ENCODE results near the gene EFHC1. TPM values are rescaled to one million over a fixed set of nuclear protein-coding genes. Genes with fewer than 3 reads are reported as not detected.

EFHC1 gene
- total RNA-seq, 1 experiment from 2014 or later: 18.1 TPM

- no peaks in the 10 kb centered on the region for H3K9me3 Mint-ChIP-seq (ENCODE audit: low read depth, unreplicated experiment)
- BruUV-seq (replicated peaks): no TSS peak
- DNase-seq: no peak
- CTCF ChIA-PET: interaction anchor here (0.9 kb wide), 1 partner anchor 148 kb away, joined by 3 read pairs; no protein-coding TSS in a partner anchor
- TF ChIP-seq CTCF (IDR thresholded peaks at IDR 0.05; ENCODE audit: unreplicated experiment): no peak
- H3K4me1 Mint-ChIP-seq (ENCODE audit: low read depth, unreplicated experiment): peaks cover 17% of the 10 kb centered on the region
- no peak overlapping the region for H3K27ac Mint-ChIP-seq (ENCODE audit: unreplicated experiment)
- no peak overlapping the region for H3K4me3 Mint-ChIP-seq (ENCODE audit: low read depth, unreplicated experiment)
- intact Hi-C loops (cut with micrococcal nuclease; ENCODE audit: unreplicated experiment): no loop called here
- H3K36me3 Mint-ChIP-seq (ENCODE audit: insufficient read depth, unreplicated experiment): no peaks in the 10 kb centered on the region
- no peaks in the 10 kb centered on the region for H3K27me3 Mint-ChIP-seq (ENCODE audit: unreplicated experiment)
These were observed 104.8 kb downstream of the EFHC1 start for GRCh38 chr6:52524918-52525317.

- no peak for TF ChIP-seq CTCF (IDR thresholded peaks at IDR 0.05; ENCODE audit: unreplicated experiment)
- H3K36me3 Mint-ChIP-seq (ENCODE audit: insufficient read depth, unreplicated experiment): no peaks in the 10 kb centered on the region
- H3K27ac Mint-ChIP-seq (ENCODE audit: unreplicated experiment): no peak overlapping the region
- H3K4me3 Mint-ChIP-seq (ENCODE audit: low read depth, unreplicated experiment): no peak overlapping the region
- no peaks in the 10 kb centered on the region for H3K9me3 Mint-ChIP-seq (ENCODE audit: low read depth, unreplicated experiment)
- DNase-seq: no peak
- intact Hi-C loops (cut with micrococcal nuclease; ENCODE audit: unreplicated experiment): no loop called here
- CTCF ChIA-PET: interaction anchor here (0.7 kb wide), 1 partner anchor 16 kb away, joined by 3 read pairs; no protein-coding TSS in a partner anchor
- H3K4me1 Mint-ChIP-seq (ENCODE audit: low read depth, unreplicated experiment): peaks cover 16% of the 10 kb centered on the region
- BruUV-seq (replicated peaks): no TSS peak
- no peaks in the 10 kb centered on the region for H3K27me3 Mint-ChIP-seq (ENCODE audit: unreplicated experiment)
These were observed 106.5 kb downstream of the EFHC1 start for GRCh38 chr6:52526634-52527033.

DNA sequence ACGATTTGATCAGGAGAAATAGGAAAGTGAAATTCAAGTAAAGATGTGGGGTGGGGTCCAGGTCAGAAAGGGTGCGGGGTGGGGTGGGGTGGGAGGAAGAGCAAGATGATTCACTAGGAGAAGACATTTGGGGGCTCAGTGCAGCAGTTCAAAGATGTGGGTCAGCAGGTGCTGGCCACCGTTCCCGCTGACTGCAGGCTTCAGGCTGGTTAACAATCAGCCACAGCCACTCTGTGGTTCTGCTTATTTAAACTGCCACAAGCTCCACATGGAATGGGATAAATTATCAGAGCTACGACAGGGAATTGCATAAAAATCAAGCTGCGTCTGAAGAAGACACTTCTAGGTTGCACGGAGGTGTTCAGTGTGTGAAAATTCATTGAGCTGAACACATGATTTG is 107.3 kb downstream of the EFHC1 start:
- BruUV-seq (replicated peaks): no TSS peak
- intact Hi-C loops (cut with micrococcal nuclease; ENCODE audit: unreplicated experiment): no loop called here
- DNase-seq: no peak
- no peak for TF ChIP-seq CTCF (IDR thresholded peaks at IDR 0.05; ENCODE audit: unreplicated experiment)
- peaks cover 8% of the 10 kb centered on the region for H3K4me1 Mint-ChIP-seq (ENCODE audit: low read depth, unreplicated experiment)
- no peak overlapping the region for H3K27ac Mint-ChIP-seq (ENCODE audit: unreplicated experiment)
- no peaks in the 10 kb centered on the region for H3K36me3 Mint-ChIP-seq (ENCODE audit: insufficient read depth, unreplicated experiment)
- H3K9me3 Mint-ChIP-seq (ENCODE audit: low read depth, unreplicated experiment): no peaks in the 10 kb centered on the region
- no peak overlapping the region for H3K4me3 Mint-ChIP-seq (ENCODE audit: low read depth, unreplicated experiment)
- CTCF ChIA-PET: interaction anchor here (0.7 kb wide), 1 partner anchor 15 kb away, joined by 3 read pairs; no protein-coding TSS in a partner anchor
- no peaks in the 10 kb centered on the region for H3K27me3 Mint-ChIP-seq (ENCODE audit: unreplicated experiment)

DNA sequence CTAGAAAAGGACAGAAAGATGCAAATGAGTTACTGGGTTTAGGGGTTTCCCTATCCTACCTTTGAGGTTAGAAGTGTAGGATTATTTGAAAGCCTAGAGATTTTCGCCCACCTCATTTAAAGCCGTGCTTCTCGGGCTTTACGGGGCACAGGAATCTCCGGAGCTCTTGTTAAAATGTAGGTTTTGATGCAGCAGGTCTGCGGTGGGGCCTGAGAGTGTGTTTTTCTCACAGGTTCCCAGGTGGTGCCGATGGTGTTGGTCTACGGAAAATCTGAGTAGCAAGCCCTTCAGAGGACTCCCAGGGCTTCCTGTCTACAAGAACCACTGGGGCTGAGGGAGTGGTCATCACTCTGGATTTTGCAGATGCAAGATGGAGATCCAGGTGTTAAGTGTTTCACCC is 109.2 kb downstream of the EFHC1 start:
- Mint-ChIP-seq H3K4me3 (ENCODE audit: low read depth, unreplicated experiment) (no peak overlapping the region), H3K27ac (ENCODE audit: unreplicated experiment) (no peak overlapping the region), H3K36me3 (ENCODE audit: insufficient read depth, unreplicated experiment) (no peaks in the 10 kb centered on the region), H3K27me3 (ENCODE audit: unreplicated experiment) (no peaks in the 10 kb centered on the region), H3K9me3 (ENCODE audit: low read depth, unreplicated experiment) (no peaks in the 10 kb centered on the region), H3K4me1 (ENCODE audit: low read depth, unreplicated experiment) (no peaks in the 10 kb centered on the region)
- no peak for DNase-seq
- TF ChIP-seq CTCF (IDR thresholded peaks at IDR 0.05; ENCODE audit: unreplicated experiment): no peak
- intact Hi-C loops (cut with micrococcal nuclease; ENCODE audit: unreplicated experiment): no loop called here
- no TSS peak for BruUV-seq (replicated peaks)
- CTCF ChIA-PET: no interaction called here
